ENCODE results near the gene OR2D3.
"Not testable (repeated sequence)": the region's sequence is repeated elsewhere in the genome, so short reads cannot be mapped to it uniquely, and the experiment has no call there.

OR2D3 gene

GRCh38 chr11:6928916-6929315, 8.1 kb downstream of the OR2D3 start:
- DNase-seq (ENCODE audit: low read depth) = no peak

- DNase-seq (ENCODE audit: low read depth) = no peak
Measured at GRCh38 chr11:6931146-6931713, 10.4 kb downstream of the OR2D3 start.

GRCh38 chr11:6932145-6932544, 11.3 kb downstream of the OR2D3 start:
- DNase-seq (ENCODE audit: low read depth) = no peak

- DNase-seq (ENCODE audit: low read depth) = no peak
Measured at GRCh38 chr11:6941970-6942369, 21.2 kb downstream of the OR2D3 start.

- no peak for DNase-seq (ENCODE audit: low read depth)
Measured at GRCh38 chr11:6943131-6943530, 22.3 kb downstream of the OR2D3 start.

- not testable (repeated sequence) for DNase-seq (ENCODE audit: low read depth)
Measured at GRCh38 chr11:6954248-6954647, 33.4 kb downstream of the OR2D3 start.

- no peak for DNase-seq (ENCODE audit: low read depth)
Measured at GRCh38 chr11:6962141-6962540, 41.3 kb downstream of the OR2D3 start.

- DNase-seq (ENCODE audit: low read depth) = no peak
Measured at GRCh38 chr11:6962673-6963072, 41.9 kb downstream of the OR2D3 start.

GRCh38 chr11:6968816-6969215, 48.0 kb downstream of the OR2D3 start:
- DNase-seq (ENCODE audit: low read depth) = no peak

GRCh38 chr11:6969854-6970253, 49.1 kb downstream of the OR2D3 start:
- DNase-seq (ENCODE audit: low read depth) = not testable (repeated sequence)

Data from activated T-helper 1 cell treated with Interleukin-2 at 50 U/mL for 16 hours (primary cell).